Transverse colon (tissue), 4 donors: Measurements from ENCODE around the gene NXF2. TPM values are rescaled to one million over a fixed set of nuclear protein-coding genes. Genes with fewer than 3 reads are reported as not detected.

ENCODE experiments used
- DNase-seq: peaks from one replicate; pipeline ENCODE4 v3.0.0-alpha.2; 2019
- H3K27ac ChIP-seq, 4 donors: fragments of 200-600 bp; sonication (generic); 2 replicates each; pipeline ENCODE4 v1.5.1; 2016 to 2018; ENCODE audit warnings: inconsistent platforms in 4 of 4
- H3K27me3 ChIP-seq: fragments of 200-600 bp; sonication (generic); 2 replicates; pipeline ENCODE4 v1.5.1; 2017; ENCODE audit warnings: inconsistent platforms
- H3K36me3 ChIP-seq, 4 donors: fragments of 200-600 bp; sonication (generic); 2 replicates each; pipeline ENCODE4 v1.5.1; 2017 to 2019; ENCODE audit warnings: inconsistent platforms in 4 of 4
- H3K4me1 ChIP-seq, 4 donors: fragments of 200-600 bp; sonication (generic); 2 replicates each; pipeline ENCODE4 v1.5.1; 2017 to 2020; ENCODE audit warnings: inconsistent platforms in 4 of 4
- H3K4me3 ChIP-seq, 4 donors: fragments of 200-600 bp; sonication (generic); 1 replicate in 1 of 4; 2 replicates in 3 of 4; pipeline versions ENCODE4 v1.5.1 to v1.6.1; 2017 to 2019; ENCODE audit warnings: inconsistent platforms in 4 of 4
- H3K9me3 ChIP-seq, 2 donors: fragments of 200-600 bp; sonication (generic); 2 replicates each; pipeline ENCODE4 v1.5.1; 2017 to 2019; ENCODE audit warnings: inconsistent platforms in 2 of 2
- EP300 ChIP-seq: sonication (generic); formaldehyde crosslinking; IDR thresholded peaks from one replicate; pipeline ENCODE4 v1.6.1; 2017; ENCODE audit warnings: antibody characterized with exemption, low read depth
- POLR2A ChIP-seq: fragments of 450-650 bp; IDR thresholded peaks from one replicate; pipeline ENCODE4 v1.6.1; 2016; ENCODE audit warnings: antibody characterized with exemption, mild to moderate bottlenecking, moderate library complexity
- POLR2AphosphoS5 ChIP-seq, 3 donors: sonication (generic); formaldehyde crosslinking; IDR thresholded peaks; one replicate each; pipeline ENCODE4 v1.6.1; 2016; ENCODE audit warnings: antibody characterized with exemption in 3 of 3
- WGBS, 2 donors: methylation state at CpG; one replicate each; pipeline ENCODE4 v1.1.5; 2018; ENCODE audit warnings: low coverage in 1 of 2; 5-methylcytosine and 5-hydroxymethylcytosine counted together
- in situ Hi-C, 4 donors: fragments of 200-750 bp; cut with MboI; loops; one replicate each; pipeline versions ENCODE4 v1.15.0 to v1.15.1; 2017; ENCODE audit warnings: low sequenced_read_pairs in 3 of 4, low pct_ligation_motif_present in 1 of 4, low pct_unique_long_range_greater_than_20kb in 1 of 4
- intact Hi-C: fragments of 100-400 bp; cut with DNase I; formaldehyde crosslinking; loops from one replicate; pipeline ENCODE4 v1.15.1; 2023; ENCODE audit warnings: low total_unique reads
- total RNA-seq, 4 donors: library from RNA; depleted of rRNA; stranded (reverse); fragments of >200 nt; gene quantifications; one replicate each; pipeline ENCODE4 v1.1.0, GENCODE V29; 2016
- TF ChIP-seq, protein P1 (sequence below), 5 experiments: fragments of 200-600 bp in 3 of 5; fragments of 450-650 bp in 2 of 5; sonication (generic) in 3 of 5; IDR thresholded peaks; 1 replicate in 2 of 5; 2 replicates in 3 of 5; pipeline ENCODE4 v1.5.1; 2016 to 2017; ENCODE audit warnings: antibody characterized with exemption in 5 of 5, inconsistent platforms in 3 of 5, mild to moderate bottlenecking in 2 of 5, moderate library complexity in 1 of 5

Gene NXF2
- total RNA-seq, 4 donors from 2014 or later, result not detected

- Histone ChIP-seq H3K9me3 (no peaks in the 10 kb centered on the region), H3K27me3 (no peaks in the 10 kb centered on the region), H3K4me3 (no peak overlapping the region), H3K27ac (no peak overlapping the region), H3K4me1 (no peaks in the 10 kb centered on the region), H3K36me3 (no peaks in the 10 kb centered on the region)
- DNase-seq, result no peak
- intact Hi-C loops (no loop called here), in situ Hi-C loops (no loop called here)
- 73% methylated on average over 17 of the region's 19 CpGs; no CpG with 5 or more reads in 1 of the 2 donors for WGBS, 2 donors
- TF ChIP-seq EP300, result no peak
- no peak for TF ChIP-seq POLR2A
- TF ChIP-seq, protein P1, sequence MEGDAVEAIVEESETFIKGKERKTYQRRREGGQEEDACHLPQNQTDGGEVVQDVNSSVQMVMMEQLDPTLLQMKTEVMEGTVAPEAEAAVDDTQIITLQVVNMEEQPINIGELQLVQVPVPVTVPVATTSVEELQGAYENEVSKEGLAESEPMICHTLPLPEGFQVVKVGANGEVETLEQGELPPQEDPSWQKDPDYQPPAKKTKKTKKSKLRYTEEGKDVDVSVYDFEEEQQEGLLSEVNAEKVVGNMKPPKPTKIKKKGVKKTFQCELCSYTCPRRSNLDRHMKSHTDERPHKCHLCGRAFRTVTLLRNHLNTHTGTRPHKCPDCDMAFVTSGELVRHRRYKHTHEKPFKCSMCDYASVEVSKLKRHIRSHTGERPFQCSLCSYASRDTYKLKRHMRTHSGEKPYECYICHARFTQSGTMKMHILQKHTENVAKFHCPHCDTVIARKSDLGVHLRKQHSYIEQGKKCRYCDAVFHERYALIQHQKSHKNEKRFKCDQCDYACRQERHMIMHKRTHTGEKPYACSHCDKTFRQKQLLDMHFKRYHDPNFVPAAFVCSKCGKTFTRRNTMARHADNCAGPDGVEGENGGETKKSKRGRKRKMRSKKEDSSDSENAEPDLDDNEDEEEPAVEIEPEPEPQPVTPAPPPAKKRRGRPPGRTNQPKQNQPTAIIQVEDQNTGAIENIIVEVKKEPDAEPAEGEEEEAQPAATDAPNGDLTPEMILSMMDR (IDR thresholded peaks at IDR 0.05), result no peak
- TF ChIP-seq POLR2AphosphoS5 (IDR thresholded peaks at IDR 0.05), result no peak
Measured at GRCh38 chrX:102339312-102340298, 92.6 kb downstream of the NXF2 start.

DNA sequence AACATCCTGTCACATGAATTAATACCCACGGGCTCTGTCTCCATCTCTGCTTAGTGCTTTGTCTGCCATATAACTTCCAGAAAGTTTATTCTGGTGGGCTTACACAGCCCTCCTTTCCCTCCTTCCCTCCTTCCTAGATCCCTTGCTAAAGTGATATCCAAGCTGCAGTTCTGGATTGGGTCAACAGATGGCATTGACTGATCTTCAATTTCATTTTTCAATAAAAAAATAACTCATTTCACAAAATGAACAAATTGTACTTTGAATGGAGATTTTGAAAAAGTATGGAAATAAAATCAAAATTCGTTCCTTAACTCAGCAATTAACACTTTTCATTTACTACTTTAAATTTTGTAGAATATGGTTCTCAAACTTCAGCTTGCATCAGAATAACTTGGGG is 94.9 kb downstream of the NXF2 start:
- H3K36me3 ChIP-seq, result no peaks in the 10 kb centered on the region
- H3K9me3 ChIP-seq, result no peaks in the 10 kb centered on the region
- no peak for TF ChIP-seq POLR2AphosphoS5 (IDR thresholded peaks at IDR 0.05)
- no peak for TF ChIP-seq EP300
- TF ChIP-seq, protein P1 (IDR thresholded peaks at IDR 0.05), result no peak
- TF ChIP-seq POLR2A, result no peak
- in situ Hi-C loops (no loop called here), intact Hi-C loops (no loop called here)
- no peak overlapping the region for H3K4me3 ChIP-seq
- no peaks in the 10 kb centered on the region for H3K4me1 ChIP-seq
- H3K27me3 ChIP-seq, result no peaks in the 10 kb centered on the region
- DNase-seq, result no peak
- H3K27ac ChIP-seq, result no peak overlapping the region
- 24 to 41% methylated on average over 2 of the region's 2 CpGs for WGBS, 2 donors

- 27% methylated on average over 3 of the region's 3 CpGs for WGBS, 2 donors
- in situ Hi-C loops (no loop called here), intact Hi-C loops (no loop called here)
- Histone ChIP-seq H3K4me1 (no peaks in the 10 kb centered on the region), H3K27me3 (no peaks in the 10 kb centered on the region), H3K4me3 (no peak overlapping the region), H3K27ac (no peak overlapping the region), H3K9me3 (no peaks in the 10 kb centered on the region), H3K36me3 (no peaks in the 10 kb centered on the region)
- no peak for TF ChIP-seq POLR2A
- no peak for TF ChIP-seq POLR2AphosphoS5 (IDR thresholded peaks at IDR 0.05)
- TF ChIP-seq EP300, result no peak
- TF ChIP-seq, protein P1 (IDR thresholded peaks at IDR 0.05), result peak; percentile 43 to 86 (median 59)
- DNase-seq, result peak; percentile 70
Measured at GRCh38 chrX:102345916-102346315, 98.9 kb downstream of the NXF2 start.

Other genes starting within 250 kb of the NXF2 start
- gene TCEAL2, start 121.5 kb upstream of the NXF2 start, total RNA-seq, result 1 to 10 TPM in 3 of 4 donors, not detected in 1; 3.0 to 3.2 (median 3.0) TPM
- gene TCEAL6, start 104.7 kb upstream of the NXF2 start, total RNA-seq, result not detected
- 1 to 10 TPM in 2 of 4 donors, not detected in 2; 1.5 to 4.0 TPM for gene BEX5, start 91.2 kb upstream of the NXF2 start, total RNA-seq
- not detected for gene TCP11X1, start 31.9 kb upstream of the NXF2 start, total RNA-seq
- gene NXF2B, start 192.8 kb downstream of the NXF2 start, total RNA-seq, result not detected
- gene TCP11X2, start 224.6 kb downstream of the NXF2 start, total RNA-seq, result not detected